BLaER1 (cell line): ENCODE data around the gene ZFP36L1.

Source experiments
- H3K27ac ChIP-seq: shearing (Covaris generic); formaldehyde crosslinking; 2 replicates; pipeline ENCODE4 v1.8.1; 2022
- H3K27me3 ChIP-seq: shearing (Covaris generic); formaldehyde crosslinking; 2 replicates; pipeline ENCODE4 v1.8.1; 2022
- H3K36me3 ChIP-seq: shearing (Covaris generic); formaldehyde crosslinking; 2 replicates; pipeline ENCODE4 v1.8.1; 2022
- H3K4me1 ChIP-seq: shearing (Covaris generic); formaldehyde crosslinking; 2 replicates; pipeline ENCODE4 v1.8.1; 2022
- H3K4me2 ChIP-seq: shearing (Covaris generic); formaldehyde crosslinking; 2 replicates; pipeline ENCODE4 v1.8.1; 2022
- H3K4me3 ChIP-seq: shearing (Covaris generic); formaldehyde crosslinking; 2 replicates; pipeline ENCODE4 v1.8.1; 2022
- H3K9ac ChIP-seq: shearing (Covaris generic); formaldehyde crosslinking; 2 replicates; pipeline ENCODE4 v1.8.1; 2022
- H3K9me3 ChIP-seq: shearing (Covaris generic); formaldehyde crosslinking; 2 replicates; pipeline ENCODE4 v1.8.1; 2022
- H4K20me1 ChIP-seq: shearing (Covaris generic); formaldehyde crosslinking; 2 replicates; pipeline ENCODE4 v1.8.1; 2022
- Cebpa-rat ChIP-seq: shearing (Covaris generic); IDR thresholded peaks from 2 replicates; pipeline ENCODE4 v1.8.1; 2022

ZFP36L1 gene

GRCh38 chr14:68809524-68809923, 16.7 kb upstream of the ZFP36L1 start:
- H3K27me3 ChIP-seq: no peaks in the 10 kb centered on the region
- no peak overlapping the region for H3K9ac ChIP-seq
- H3K36me3 ChIP-seq: no peaks in the 10 kb centered on the region
- no peak overlapping the region for H3K27ac ChIP-seq
- no peak for TF ChIP-seq Cebpa-rat
- H4K20me1 ChIP-seq: no peaks in the 10 kb centered on the region
- H3K9me3 ChIP-seq: peaks cover 15% of the 10 kb centered on the region
- H3K4me1 ChIP-seq: peaks cover 93% of the 10 kb centered on the region
- no peak overlapping the region for H3K4me3 ChIP-seq
- peak overlapping the region; percentile 10; the same call in 1 of the 2 replicates for H3K4me2 ChIP-seq

- Histone ChIP-seq H3K4me1 (peaks cover 87% of the 10 kb centered on the region), H3K27me3 (no peaks in the 10 kb centered on the region), H3K4me2 (no peak overlapping the region), H3K9me3 (peaks cover 22% of the 10 kb centered on the region), H3K4me3 (no peak overlapping the region), H3K36me3 (no peaks in the 10 kb centered on the region), H3K27ac (peak overlapping the region; percentile 25; the same call in 1 of the 2 replicates), H4K20me1 (no peaks in the 10 kb centered on the region), H3K9ac (no peak overlapping the region)
- TF ChIP-seq Cebpa-rat: no peak
Observed at GRCh38 chr14:68808696-68809480, 16.0 kb upstream of the ZFP36L1 start.

GRCh38 chr14:68807987-68808386, 15.1 kb upstream of the ZFP36L1 start:
- Histone ChIP-seq H3K4me2 (peak overlapping the region; percentile 83), H3K4me1 (peaks cover 78% of the 10 kb centered on the region), H3K27me3 (no peaks in the 10 kb centered on the region), H3K9ac (no peak overlapping the region), H3K27ac (peak overlapping the region; percentile 86), H3K4me3 (no peak overlapping the region), H3K9me3 (peaks cover 31% of the 10 kb centered on the region), H3K36me3 (no peaks in the 10 kb centered on the region), H4K20me1 (no peaks in the 10 kb centered on the region)
- no peak for TF ChIP-seq Cebpa-rat

GRCh38 chr14:68807148-68807600, 14.3 kb upstream of the ZFP36L1 start:
- Histone ChIP-seq H3K9ac (peak overlapping the region; percentile 68), H3K4me3 (0 out of 2 replicates have a peak overlapping the region, but pooled peaks have one; percentile 9), H3K4me2 (peak overlapping the region; percentile 83)

GRCh38 chr14:68806526-68807147, 13.8 kb upstream of the ZFP36L1 start:
- Histone ChIP-seq H3K4me1 (peaks cover 65% of the 10 kb centered on the region), H4K20me1 (no peaks in the 10 kb centered on the region), H3K36me3 (peaks cover 3% of the 10 kb centered on the region; the same call in 1 of the 2 replicates), H3K27me3 (no peaks in the 10 kb centered on the region), H3K27ac (peak overlapping the region; percentile 86), H3K9me3 (peaks cover 44% of the 10 kb centered on the region), H3K4me2 (peak overlapping the region; percentile 83), H3K4me3 (no peak overlapping the region; the same call in 1 of the 2 replicates), H3K9ac (peak overlapping the region; percentile 68)
- TF ChIP-seq Cebpa-rat: no peak

More at GRCh38 chr14:68807148-68807600, 14.3 kb upstream of the ZFP36L1 start:
- Histone ChIP-seq H3K36me3 (peaks cover 1% of the 10 kb centered on the region; the same call in 1 of the 2 replicates), H3K9me3 (peaks cover 39% of the 10 kb centered on the region), H3K27ac (peak overlapping the region; percentile 86), H3K4me1 (peaks cover 70% of the 10 kb centered on the region), H4K20me1 (no peaks in the 10 kb centered on the region), H3K27me3 (no peaks in the 10 kb centered on the region)
- TF ChIP-seq Cebpa-rat: no peak

- Histone ChIP-seq H3K9ac (peak overlapping the region; percentile 68), H3K36me3 (peaks cover 3% of the 10 kb centered on the region; the same call in 1 of the 2 replicates), H3K4me1 (peaks cover 60% of the 10 kb centered on the region), H4K20me1 (no peaks in the 10 kb centered on the region), H3K27ac (peak overlapping the region; percentile 86), H3K9me3 (peaks cover 52% of the 10 kb centered on the region), H3K4me3 (peak overlapping the region; percentile 22; the same call in 1 of the 2 replicates), H3K4me2 (peak overlapping the region; percentile 83), H3K27me3 (no peaks in the 10 kb centered on the region)
- TF ChIP-seq Cebpa-rat: no peak
Observed at GRCh38 chr14:68805414-68805813, 12.5 kb upstream of the ZFP36L1 start.

GRCh38 chr14:68801631-68802030, 8.8 kb upstream of the ZFP36L1 start:
- Histone ChIP-seq H3K4me3 (no peak overlapping the region), H3K9ac (no peak overlapping the region), H3K27me3 (no peaks in the 10 kb centered on the region), H4K20me1 (no peaks in the 10 kb centered on the region), H3K4me2 (no peak overlapping the region), H3K27ac (no peak overlapping the region), H3K4me1 (peaks cover 36% of the 10 kb centered on the region), H3K9me3 (peaks cover 52% of the 10 kb centered on the region), H3K36me3 (peaks cover 3% of the 10 kb centered on the region; the same call in 1 of the 2 replicates)
- TF ChIP-seq Cebpa-rat: no peak

- Histone ChIP-seq H3K27ac (no peak overlapping the region), H3K36me3 (peaks cover 3% of the 10 kb centered on the region; the same call in 1 of the 2 replicates), H3K9ac (no peak overlapping the region), H3K9me3 (peaks cover 52% of the 10 kb centered on the region), H3K4me3 (no peak overlapping the region), H3K4me1 (peaks cover 35% of the 10 kb centered on the region), H3K27me3 (no peaks in the 10 kb centered on the region), H4K20me1 (no peaks in the 10 kb centered on the region), H3K4me2 (no peak overlapping the region)
- TF ChIP-seq Cebpa-rat: no peak
Observed at GRCh38 chr14:68800953-68801352, 8.1 kb upstream of the ZFP36L1 start.

GRCh38 chr14:68800390-68800789, 7.5 kb upstream of the ZFP36L1 start:
- Histone ChIP-seq H4K20me1 (no peaks in the 10 kb centered on the region), H3K9ac (no peak overlapping the region), H3K27me3 (no peaks in the 10 kb centered on the region), H3K4me1 (peaks cover 29% of the 10 kb centered on the region), H3K27ac (no peak overlapping the region), H3K9me3 (peaks cover 52% of the 10 kb centered on the region), H3K4me3 (no peak overlapping the region), H3K4me2 (peak overlapping the region; percentile 1; the same call in 1 of the 2 replicates), H3K36me3 (peaks cover 3% of the 10 kb centered on the region; the same call in 1 of the 2 replicates)
- TF ChIP-seq Cebpa-rat: no peak

GRCh38 chr14:68798621-68799020, 5.8 kb upstream of the ZFP36L1 start:
- Histone ChIP-seq H3K9ac (no peak overlapping the region), H3K27ac (no peak overlapping the region), H3K4me1 (peaks cover 22% of the 10 kb centered on the region), H3K27me3 (no peaks in the 10 kb centered on the region), H3K4me2 (no peak overlapping the region), H4K20me1 (no peaks in the 10 kb centered on the region), H3K4me3 (no peak overlapping the region), H3K36me3 (peaks cover 3% of the 10 kb centered on the region; the same call in 1 of the 2 replicates), H3K9me3 (peaks cover 38% of the 10 kb centered on the region)
- no peak for TF ChIP-seq Cebpa-rat
